A673 (cell line): ENCODE data around the gene CARMIL3.

Experiments
- EZH2 ChIP-seq: fragments of 200-600 bp; sonication (generic); IDR thresholded peaks from 2 replicates; pipeline ENCODE4 v1.6.1; 2017; ENCODE audit warnings: borderline replicate concordance, low read depth, mild to moderate bottlenecking, mixed read lengths, antibody characterized with exemption, low read length; ENCODE audit not compliant: poor library complexity, severe bottlenecking
- TF ChIP-seq, protein P1 (sequence below): fragments of 300-800, 200-600 bp; sonication (generic); conservative IDR thresholded peaks from 2 replicates; pipeline ENCODE4 v1.5.1; 2017; ENCODE audit warnings: low read depth, mild to moderate bottlenecking, antibody characterized with exemption, low read length, moderate library complexity, mixed read lengths

DNA sequence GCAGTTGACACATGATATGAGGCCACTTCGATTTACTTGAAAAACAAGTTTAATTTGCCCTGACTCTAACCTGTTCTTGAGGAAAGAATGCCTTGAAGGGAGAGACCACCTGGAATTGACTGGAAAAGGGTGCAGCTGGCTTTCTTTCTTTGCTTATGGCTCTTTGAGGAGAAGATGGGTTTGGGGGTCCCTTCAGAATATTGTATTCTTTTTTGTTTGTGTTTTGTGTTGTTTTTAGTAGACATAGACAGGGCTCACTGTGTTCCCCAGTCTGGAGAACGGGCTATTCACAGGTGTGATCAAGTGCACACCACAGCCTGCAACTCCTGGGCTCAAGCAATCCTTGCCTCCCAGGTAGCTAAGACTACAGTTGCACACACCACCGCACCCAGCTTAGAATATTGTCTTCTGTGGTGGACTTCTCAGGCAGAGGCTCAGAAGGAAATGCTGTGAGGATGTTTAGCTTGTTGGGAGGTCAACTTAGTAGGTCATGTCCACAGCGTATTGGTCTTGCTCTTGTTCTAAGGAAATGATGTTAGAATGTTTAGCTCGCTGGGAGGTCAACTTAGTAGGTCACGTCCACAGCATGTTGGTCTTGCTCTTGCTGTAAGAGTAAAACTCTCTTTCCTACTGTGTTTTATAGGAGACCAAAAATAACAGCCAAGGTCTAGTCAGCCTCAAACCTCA, 64.5 kb downstream of the CARMIL3 start:
- TF ChIP-seq, protein P1, sequence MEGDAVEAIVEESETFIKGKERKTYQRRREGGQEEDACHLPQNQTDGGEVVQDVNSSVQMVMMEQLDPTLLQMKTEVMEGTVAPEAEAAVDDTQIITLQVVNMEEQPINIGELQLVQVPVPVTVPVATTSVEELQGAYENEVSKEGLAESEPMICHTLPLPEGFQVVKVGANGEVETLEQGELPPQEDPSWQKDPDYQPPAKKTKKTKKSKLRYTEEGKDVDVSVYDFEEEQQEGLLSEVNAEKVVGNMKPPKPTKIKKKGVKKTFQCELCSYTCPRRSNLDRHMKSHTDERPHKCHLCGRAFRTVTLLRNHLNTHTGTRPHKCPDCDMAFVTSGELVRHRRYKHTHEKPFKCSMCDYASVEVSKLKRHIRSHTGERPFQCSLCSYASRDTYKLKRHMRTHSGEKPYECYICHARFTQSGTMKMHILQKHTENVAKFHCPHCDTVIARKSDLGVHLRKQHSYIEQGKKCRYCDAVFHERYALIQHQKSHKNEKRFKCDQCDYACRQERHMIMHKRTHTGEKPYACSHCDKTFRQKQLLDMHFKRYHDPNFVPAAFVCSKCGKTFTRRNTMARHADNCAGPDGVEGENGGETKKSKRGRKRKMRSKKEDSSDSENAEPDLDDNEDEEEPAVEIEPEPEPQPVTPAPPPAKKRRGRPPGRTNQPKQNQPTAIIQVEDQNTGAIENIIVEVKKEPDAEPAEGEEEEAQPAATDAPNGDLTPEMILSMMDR: no peak
- no peak for TF ChIP-seq EZH2
